ENCODE results near the gene ZNF268.

ZNF268 gene

DNA sequence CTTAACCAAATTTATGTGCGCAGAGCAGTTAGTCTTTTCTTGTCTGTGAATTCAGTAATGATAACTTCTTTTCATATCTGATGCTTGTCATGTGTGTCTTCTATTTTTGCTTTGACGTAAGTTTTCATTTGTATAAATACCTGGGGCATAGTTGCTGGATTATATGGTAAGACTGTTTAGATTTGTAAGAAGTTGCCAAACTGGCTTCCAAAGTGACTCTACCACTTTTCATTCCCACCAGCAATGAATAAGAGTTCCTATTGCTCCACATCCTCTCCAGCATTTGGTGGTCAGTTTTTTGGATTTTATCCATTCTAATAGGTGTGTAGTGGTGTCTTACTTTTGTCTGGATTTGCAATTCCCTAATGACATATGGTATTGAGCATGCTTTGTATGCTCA lies 8.9 kb downstream of the ZNF268 start:
- H3K27ac ChIP-seq: no peak overlapping the region
- no peaks in the 10 kb centered on the region for H4K20me1 ChIP-seq (ENCODE audit: insufficient read depth)
- TF ChIP-seq, protein P1, sequence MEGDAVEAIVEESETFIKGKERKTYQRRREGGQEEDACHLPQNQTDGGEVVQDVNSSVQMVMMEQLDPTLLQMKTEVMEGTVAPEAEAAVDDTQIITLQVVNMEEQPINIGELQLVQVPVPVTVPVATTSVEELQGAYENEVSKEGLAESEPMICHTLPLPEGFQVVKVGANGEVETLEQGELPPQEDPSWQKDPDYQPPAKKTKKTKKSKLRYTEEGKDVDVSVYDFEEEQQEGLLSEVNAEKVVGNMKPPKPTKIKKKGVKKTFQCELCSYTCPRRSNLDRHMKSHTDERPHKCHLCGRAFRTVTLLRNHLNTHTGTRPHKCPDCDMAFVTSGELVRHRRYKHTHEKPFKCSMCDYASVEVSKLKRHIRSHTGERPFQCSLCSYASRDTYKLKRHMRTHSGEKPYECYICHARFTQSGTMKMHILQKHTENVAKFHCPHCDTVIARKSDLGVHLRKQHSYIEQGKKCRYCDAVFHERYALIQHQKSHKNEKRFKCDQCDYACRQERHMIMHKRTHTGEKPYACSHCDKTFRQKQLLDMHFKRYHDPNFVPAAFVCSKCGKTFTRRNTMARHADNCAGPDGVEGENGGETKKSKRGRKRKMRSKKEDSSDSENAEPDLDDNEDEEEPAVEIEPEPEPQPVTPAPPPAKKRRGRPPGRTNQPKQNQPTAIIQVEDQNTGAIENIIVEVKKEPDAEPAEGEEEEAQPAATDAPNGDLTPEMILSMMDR (conservative IDR thresholded peaks at IDR 0.05; ENCODE audit: low read depth, low read length): no peak
- no peak overlapping the region for H3K4me2 ChIP-seq
- no peak overlapping the region for H3K4me3 ChIP-seq (IDR thresholded peaks at IDR 0.05; ENCODE audit: insufficient read depth, low read depth, low read length)
- no peak overlapping the region for H2AFZ ChIP-seq (ENCODE audit: low read depth)
- H3K36me3 ChIP-seq (ENCODE audit: insufficient read depth): no peaks in the 10 kb centered on the region; the same call in 1 of the 2 replicates
- H3K79me2 ChIP-seq (ENCODE audit: insufficient read depth, low read depth): no peaks in the 10 kb centered on the region
- H3K27me3 ChIP-seq (ENCODE audit: insufficient read depth, low read depth): no peaks in the 10 kb centered on the region
- no peak overlapping the region for H3K9ac ChIP-seq
- H3K4me1 ChIP-seq (ENCODE audit: low read depth, poor library complexity, severe bottlenecking): no peaks in the 10 kb centered on the region

DNA sequence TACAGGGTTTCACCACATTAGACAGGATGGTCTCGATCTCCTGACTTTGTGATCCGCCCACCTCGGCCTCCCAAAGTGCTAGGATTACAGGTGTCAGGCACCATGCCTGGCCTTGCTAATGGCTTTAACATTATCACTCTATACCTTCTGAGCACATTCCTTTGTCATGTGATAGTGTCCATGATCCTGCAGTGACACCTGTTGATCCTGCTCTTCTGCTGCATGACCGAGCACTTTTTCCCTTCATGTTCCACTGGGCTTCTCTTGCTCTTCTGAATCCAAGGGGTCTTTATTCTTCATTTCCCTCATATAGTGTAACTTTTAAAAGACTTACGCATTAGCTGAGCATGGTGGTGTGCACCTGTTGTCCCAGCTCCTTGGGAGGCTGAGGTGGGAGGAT lies 11.6 kb downstream of the ZNF268 start:
- Histone ChIP-seq H3K4me2 (no peak overlapping the region), H3K27me3 (ENCODE audit: insufficient read depth, low read depth) (no peaks in the 10 kb centered on the region), H3K79me2 (ENCODE audit: insufficient read depth, low read depth) (no peaks in the 10 kb centered on the region), H3K4me3 (IDR thresholded peaks at IDR 0.05; ENCODE audit: insufficient read depth, low read depth, low read length) (no peak overlapping the region), H4K20me1 (ENCODE audit: insufficient read depth) (no peaks in the 10 kb centered on the region), H3K27ac (no peak overlapping the region), H3K4me1 (ENCODE audit: low read depth, poor library complexity, severe bottlenecking) (no peaks in the 10 kb centered on the region), H3K36me3 (ENCODE audit: insufficient read depth) (no peaks in the 10 kb centered on the region; the same call in 1 of the 2 replicates), H3K9ac (no peak overlapping the region), H2AFZ (ENCODE audit: low read depth) (no peak overlapping the region)
- TF ChIP-seq, protein P1 (conservative IDR thresholded peaks at IDR 0.05; ENCODE audit: low read depth, low read length): no peak

DNA sequence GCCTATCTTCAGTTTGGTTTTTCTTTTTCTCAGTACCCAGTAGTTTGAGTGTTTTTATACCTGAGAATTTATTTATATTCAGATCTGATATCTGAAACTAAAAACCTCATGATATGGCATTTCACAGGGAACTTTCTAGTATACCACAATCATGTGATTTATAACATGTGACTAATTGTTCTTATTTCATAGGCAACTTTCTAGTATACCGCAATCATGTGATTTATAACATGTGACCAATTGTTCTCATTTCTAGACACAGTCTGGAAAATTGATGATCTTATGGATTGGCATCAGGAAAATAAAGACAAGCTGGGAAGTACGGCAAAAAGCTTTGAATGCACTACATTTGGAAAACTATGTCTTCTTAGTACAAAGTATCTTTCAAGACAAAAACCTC lies 20.6 kb downstream of the ZNF268 start:
- H3K36me3 ChIP-seq (ENCODE audit: insufficient read depth): no peaks in the 10 kb centered on the region
- no peak overlapping the region for H2AFZ ChIP-seq (ENCODE audit: low read depth)
- H4K20me1 ChIP-seq (ENCODE audit: insufficient read depth): no peaks in the 10 kb centered on the region
- TF ChIP-seq, protein P1 (conservative IDR thresholded peaks at IDR 0.05; ENCODE audit: low read depth, low read length): no peak
- no peak overlapping the region for H3K4me2 ChIP-seq
- no peaks in the 10 kb centered on the region for H3K27me3 ChIP-seq (ENCODE audit: insufficient read depth, low read depth)
- H3K4me1 ChIP-seq (ENCODE audit: low read depth, poor library complexity, severe bottlenecking): no peaks in the 10 kb centered on the region
- no peak overlapping the region for H3K27ac ChIP-seq
- no peak overlapping the region for H3K9ac ChIP-seq
- H3K79me2 ChIP-seq (ENCODE audit: insufficient read depth, low read depth): no peaks in the 10 kb centered on the region
- H3K4me3 ChIP-seq (IDR thresholded peaks at IDR 0.05; ENCODE audit: insufficient read depth, low read depth, low read length): no peak overlapping the region

DNA sequence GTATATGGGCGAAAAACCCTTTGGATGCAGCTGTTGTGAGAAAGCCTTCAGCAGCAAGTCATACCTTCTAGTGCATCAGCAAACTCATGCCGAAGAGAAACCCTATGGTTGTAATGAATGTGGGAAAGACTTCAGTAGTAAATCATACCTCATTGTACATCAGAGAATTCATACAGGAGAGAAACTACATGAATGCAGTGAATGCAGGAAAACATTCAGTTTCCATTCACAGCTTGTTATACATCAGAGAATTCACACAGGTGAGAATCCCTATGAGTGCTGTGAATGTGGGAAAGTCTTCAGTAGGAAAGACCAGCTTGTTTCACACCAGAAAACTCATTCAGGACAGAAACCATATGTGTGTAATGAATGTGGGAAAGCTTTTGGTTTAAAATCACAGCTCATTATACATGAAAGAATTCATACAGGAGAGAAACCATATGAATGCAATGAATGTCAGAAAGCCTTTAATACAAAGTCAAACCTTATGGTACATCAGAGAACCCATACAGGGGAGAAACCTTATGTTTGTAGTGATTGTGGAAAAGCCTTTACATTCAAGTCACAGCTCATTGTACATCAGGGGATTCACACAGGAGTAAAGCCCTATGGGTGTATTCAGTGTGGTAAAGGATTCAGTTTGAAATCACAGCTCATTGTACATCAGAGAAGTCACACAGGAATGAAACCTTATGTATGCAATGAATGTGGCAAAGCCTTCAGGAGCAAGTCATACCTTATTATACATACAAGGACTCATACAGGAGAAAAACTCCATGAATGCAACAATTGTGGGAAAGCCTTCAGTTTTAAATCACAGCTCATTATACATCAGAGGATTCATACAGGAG lies 21.4 kb downstream of the ZNF268 start:
- H3K27ac ChIP-seq: no peak overlapping the region
- H3K4me1 ChIP-seq (ENCODE audit: low read depth, poor library complexity, severe bottlenecking): no peaks in the 10 kb centered on the region
- no peak overlapping the region for H3K4me3 ChIP-seq (IDR thresholded peaks at IDR 0.05; ENCODE audit: insufficient read depth, low read depth, low read length)
- no peaks in the 10 kb centered on the region for H3K36me3 ChIP-seq (ENCODE audit: insufficient read depth)
- H2AFZ ChIP-seq (ENCODE audit: low read depth): no peak overlapping the region
- H3K4me2 ChIP-seq: no peak overlapping the region
- no peaks in the 10 kb centered on the region for H4K20me1 ChIP-seq (ENCODE audit: insufficient read depth)
- TF ChIP-seq, protein P1 (conservative IDR thresholded peaks at IDR 0.05; ENCODE audit: low read depth, low read length): no peak
- no peak overlapping the region for H3K9ac ChIP-seq
- no peaks in the 10 kb centered on the region for H3K27me3 ChIP-seq (ENCODE audit: insufficient read depth, low read depth)
- no peaks in the 10 kb centered on the region for H3K79me2 ChIP-seq (ENCODE audit: insufficient read depth, low read depth)
